Renal pelvis (tissue), 4 donors: ENCODE measurements around the gene TGFBR3. TPM values are rescaled to one million over a fixed set of nuclear protein-coding genes. Genes with fewer than 3 reads are reported as not detected.

Source experiments
- DNase-seq: peaks from one replicate; pipeline ENCODE4 v3.0.0-alpha.2; 2013
- polyA plus RNA-seq, 3 donors: library from polyadenylated mRNA; unstranded; fragments of 120-200 nt; gene quantifications; one replicate each; pipeline ENCODE4 v1.2.1, GENCODE V29; 2013; ENCODE audit not compliant: insufficient read length in 3 of 3

TGFBR3 gene
- polyA plus RNA-seq, 3 donors, result 95.6 to 116 (median 110) TPM

DNA sequence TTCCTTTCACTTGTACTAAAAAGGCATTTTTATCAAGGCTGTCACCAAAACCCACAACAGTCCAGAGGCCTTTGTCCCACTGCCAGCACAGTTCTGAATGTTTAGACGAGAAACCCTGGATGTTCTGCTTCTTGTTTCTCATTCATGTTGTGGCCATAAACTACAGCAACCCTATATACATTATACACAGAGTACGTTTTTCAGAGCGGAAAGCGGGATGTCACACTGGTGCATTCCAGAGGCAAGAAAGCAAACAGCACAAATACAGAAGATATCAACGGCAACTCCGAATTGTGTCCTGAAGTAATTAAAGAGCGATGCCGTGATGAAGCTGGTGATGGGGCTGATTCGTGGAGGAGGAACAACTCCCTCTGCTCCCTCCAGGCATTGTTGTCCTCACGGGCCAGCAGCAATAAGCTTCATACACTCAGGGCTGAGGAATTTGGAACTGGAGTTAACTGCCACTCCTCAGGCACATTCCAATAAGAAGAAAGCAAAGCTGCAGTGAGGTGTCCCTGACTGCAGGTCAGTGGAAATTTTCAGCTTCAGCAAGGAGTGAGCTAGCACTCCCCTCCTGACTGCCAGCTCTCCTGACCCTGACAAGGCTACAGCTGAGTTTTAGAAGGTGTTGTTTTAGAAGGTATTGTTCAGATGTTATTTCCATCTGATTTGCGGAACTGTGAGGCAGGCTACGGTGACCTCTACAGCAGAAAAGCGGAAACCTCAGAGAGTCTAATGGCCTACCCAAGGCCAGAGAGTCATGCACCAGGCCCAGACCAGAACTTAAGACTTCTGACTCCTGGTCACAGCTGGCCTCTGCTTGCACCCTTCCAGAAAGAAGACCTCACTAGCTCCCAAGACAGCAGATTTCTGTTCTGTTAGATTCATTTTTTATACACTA, 149.0 kb downstream of the TGFBR3 start:
- DNase-seq, result peak; percentile 80

GRCh38 chr1:91736146-91736714, 149.7 kb downstream of the TGFBR3 start:
- DNase-seq, result no peak

DNA sequence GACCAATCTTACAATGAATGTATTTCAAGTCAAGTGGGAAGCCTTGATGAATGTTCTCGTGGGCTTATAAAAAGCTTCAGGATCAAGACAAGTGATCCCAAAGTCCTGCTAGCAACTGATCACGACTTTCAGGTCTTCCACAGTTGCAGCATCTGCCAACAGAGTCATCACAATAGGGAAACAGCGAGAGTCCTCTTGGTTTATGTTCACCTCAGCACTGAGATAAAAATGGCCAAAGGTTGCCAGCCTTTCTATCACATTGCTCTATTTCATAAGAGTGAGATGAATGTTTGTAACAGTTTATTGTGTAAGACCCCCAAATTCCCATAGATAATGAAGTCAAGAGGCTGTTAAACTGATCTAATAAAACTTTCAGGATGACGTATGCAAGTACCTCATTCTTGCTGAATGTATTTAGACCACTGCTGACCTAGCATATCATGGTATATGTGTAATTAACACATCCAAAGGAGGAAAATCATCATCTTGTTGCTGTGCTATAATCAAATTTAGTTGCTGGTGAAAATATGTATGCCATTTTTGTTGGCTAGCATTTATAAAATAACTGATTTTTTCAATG, 150.6 kb downstream of the TGFBR3 start:
- DNase-seq, result no peak

GRCh38 chr1:91734761-91735160, 151.2 kb downstream of the TGFBR3 start:
- no peak for DNase-seq

DNA sequence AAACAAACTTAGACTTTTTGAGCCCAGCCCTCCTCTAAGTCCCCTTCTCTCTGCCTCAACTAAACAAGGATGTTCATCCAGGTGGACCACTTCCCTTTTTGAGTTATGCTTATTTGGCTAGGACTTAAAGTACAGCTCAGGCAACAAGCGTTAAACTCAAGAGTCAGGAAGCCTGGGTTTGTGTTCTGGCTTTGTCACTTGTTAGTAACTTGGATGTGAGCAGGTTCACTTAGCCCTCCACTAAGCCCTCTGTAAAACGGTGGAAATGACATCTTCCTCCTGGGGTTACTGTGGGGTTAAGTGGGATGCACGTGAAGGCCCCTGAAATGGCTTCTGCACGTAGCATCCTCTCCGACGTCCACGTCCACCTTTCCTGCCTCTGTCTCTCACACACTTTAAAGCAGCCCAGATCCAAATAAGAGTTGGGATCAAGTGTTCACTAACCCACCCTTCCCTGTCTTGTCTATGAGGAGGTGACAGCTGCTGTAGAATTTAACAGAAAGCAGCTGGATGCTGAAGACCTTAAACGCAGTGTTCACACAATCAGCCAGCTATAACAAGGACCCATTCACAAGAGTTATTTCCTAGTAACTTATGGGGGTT, 152.7 kb downstream of the TGFBR3 start:
- no peak for DNase-seq

DNA sequence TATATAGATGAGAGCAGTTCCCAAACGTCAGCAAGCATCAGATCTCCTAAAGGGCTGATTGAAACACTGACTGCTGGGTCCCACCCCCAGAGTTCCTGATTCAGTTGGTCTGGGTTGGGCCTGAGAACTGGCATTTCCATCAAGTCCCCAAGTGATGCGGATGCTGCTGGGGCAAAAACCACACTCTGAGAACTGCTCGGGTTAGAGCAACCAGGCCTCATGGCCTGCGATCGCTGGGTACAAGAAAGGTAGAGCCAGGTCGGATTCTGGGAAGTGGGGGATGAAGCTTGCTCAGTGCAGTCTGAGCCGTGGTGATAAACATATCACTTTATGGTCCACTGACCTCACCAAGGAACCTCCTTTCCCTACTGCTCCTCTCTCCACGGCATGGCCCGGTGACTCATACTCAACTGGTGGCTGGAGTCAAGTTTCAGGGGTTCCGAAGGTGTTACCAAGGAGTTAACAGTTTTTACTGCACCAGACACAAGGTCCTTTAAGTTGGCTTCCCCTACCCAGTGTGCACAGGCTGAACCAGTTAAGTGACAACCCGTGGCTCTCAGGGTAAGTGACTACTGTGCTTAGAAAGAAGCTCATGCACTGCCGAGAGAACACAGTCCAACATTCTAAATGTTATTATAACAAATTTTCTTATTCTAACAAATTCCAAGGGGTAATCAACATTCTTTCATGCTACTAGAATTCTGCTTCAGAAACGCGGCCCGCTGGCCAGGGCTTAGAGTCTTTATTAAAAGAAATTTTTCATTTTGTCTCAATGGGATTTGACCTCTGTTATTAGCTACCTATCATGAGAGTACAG, 153.5 kb downstream of the TGFBR3 start:
- DNase-seq, result peak; percentile 67

DNA sequence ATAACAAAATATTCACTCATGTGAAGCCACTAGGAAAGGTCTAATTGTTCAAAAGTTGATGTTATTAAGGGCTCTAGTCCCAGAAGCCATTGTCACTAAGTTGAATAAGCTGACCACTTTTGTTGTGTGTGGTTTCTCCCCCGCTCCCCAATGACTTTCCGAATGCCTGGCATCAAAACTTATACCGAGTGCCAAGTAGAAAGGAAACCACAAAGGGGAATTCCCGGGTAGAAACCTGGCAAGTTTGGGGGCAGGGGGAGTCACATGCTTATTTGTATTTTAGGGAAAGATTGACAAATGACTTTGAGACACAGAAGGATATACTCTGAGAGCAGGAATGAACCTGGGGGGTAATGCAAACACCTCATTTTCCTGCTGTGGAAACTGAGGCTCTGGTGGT, 154.1 kb downstream of the TGFBR3 start:
- no peak for DNase-seq

DNA sequence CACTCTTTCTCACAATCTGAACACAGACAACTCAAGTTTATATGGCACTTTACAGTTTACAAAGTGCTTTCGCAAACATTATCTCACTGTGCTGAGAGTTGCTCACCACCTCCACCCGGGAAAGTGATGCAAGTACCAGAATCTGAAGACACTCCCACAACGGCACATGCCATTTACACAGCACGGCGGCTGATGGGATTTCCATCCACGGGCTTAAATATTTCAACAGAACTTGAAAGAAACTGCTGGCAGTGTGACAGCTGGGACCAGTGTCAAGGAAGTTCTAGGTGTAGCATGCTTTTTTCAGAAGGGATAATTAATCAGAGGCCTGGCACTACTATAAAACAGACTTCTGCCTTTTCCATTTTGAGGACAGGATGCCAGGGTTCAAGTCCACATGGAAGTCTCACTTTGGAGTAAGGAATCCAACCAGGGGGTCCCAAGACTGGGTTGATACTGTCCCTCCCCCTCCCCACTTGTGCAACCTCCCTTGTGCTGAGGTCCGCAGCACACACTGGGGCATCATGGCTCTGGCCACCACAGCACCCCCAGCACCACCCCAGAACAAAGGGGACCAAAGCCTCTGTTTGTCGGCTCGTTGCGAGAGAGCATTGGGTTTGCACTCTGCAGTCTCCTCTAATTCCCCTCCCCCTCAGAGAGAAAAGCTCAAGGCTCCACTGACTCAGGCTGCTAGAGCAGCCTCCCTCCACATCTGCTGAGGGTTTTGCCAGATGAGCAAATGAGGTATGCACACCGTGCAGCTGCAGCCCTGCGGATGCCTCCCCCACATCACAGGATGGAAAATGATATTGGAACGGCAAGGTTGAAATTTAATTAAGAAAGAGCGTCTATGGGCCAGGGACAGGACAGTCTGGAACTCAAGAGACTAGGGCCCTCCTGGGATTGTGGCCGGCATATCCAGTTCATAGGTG, 154.9 kb downstream of the TGFBR3 start:
- no peak for DNase-seq

- no peak for DNase-seq
Measured at GRCh38 chr1:91729621-91730358, 156.2 kb downstream of the TGFBR3 start.

- DNase-seq, result no peak
Measured at GRCh38 chr1:91727763-91728162, 158.2 kb downstream of the TGFBR3 start.

DNA sequence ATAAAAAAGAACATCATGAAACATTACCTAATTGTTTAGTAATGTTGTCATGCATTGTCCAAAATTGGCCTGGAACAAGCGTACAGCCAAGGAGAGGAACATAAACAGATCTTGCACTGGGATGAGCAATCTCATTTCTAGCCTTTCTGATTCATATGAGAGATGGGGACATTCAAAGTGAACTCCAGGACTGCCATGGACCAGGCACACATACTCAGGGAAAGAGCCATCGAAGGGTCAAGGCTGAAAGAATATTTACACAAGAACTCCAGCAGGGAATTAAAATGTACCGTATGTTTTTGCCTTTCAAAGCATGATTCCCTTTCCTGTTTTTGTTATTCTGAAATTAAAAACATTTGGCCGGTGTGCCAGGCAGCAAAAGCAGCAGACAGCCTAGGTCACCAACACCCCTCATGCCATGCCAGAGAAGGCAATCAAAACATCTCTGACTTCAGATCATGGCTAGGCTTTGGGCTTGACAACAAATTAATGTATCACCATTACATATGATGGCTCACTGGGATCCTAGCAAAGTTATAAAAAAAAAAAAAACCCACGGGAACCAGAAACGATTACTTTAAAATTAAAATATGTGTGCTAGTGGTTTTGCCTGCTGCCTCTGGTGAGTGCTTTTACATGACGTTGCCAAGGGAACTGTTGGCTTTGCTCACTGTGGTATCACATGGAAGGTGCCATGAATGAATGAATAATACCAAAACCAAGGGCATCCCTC, 159.8 kb downstream of the TGFBR3 start:
- no peak for DNase-seq

DNA sequence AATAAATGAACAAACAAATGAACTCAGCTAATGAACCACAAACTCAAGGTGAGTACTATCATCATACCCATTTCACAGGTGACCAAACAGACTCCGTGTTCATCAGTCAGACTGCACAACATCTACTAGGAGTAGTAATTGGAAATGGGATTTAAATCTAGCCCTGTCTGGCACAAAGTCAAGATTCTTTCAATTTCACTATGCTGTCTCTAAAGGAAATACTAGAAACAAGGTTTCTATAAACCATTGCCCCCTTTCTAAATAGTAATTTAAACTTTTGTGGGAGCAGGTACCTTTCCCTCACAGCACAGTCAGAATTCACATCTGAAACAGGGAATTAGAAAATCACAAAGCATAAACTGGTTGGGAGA, 160.3 kb downstream of the TGFBR3 start:
- no peak for DNase-seq

DNA sequence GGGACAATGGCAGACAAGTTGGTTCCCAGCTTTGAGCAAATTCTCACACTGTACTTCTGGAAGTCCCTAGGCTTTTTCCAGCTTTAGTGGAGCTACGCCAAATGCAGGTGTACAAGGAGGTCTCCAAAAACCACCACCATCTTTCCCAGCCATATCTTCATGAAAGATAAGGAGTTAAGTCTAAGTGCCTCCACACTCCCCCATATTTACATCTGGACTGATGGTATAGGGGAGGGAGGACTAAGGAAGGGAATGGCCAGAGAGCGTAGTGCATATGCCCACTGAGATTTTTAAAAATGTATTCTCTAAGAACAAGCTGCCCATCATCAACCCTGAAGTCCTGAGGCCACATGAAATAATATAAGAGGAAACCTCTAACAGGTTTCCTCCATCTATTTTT, 161.3 kb downstream of the TGFBR3 start:
- DNase-seq, result no peak

GRCh38 chr1:91724231-91724630, 161.7 kb downstream of the TGFBR3 start:
- DNase-seq, result no peak

- no peak for DNase-seq
Measured at GRCh38 chr1:91720044-91720443, 165.9 kb downstream of the TGFBR3 start.

DNA sequence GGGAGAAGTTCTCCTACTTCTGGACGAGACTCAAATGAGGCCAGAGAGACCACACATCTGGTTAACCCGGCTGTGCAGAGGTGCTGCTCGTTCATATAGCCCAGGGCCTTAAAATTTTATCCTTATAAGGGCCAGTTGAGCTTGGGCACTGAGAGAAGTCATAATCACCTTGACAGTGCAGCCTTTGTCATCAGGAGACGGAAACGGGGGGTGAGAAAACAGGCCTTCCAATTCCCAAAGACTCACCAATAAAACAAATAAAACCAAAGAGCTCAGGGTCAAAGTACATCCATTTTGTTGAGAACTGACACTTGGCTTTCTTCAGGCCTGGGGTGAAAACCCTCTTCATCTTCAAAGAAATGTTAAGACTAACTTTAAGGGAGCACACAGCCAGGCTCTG, 167.1 kb downstream of the TGFBR3 start:
- DNase-seq, result no peak

GRCh38 chr1:91718368-91718767, 167.6 kb downstream of the TGFBR3 start:
- DNase-seq, result no peak

DNA sequence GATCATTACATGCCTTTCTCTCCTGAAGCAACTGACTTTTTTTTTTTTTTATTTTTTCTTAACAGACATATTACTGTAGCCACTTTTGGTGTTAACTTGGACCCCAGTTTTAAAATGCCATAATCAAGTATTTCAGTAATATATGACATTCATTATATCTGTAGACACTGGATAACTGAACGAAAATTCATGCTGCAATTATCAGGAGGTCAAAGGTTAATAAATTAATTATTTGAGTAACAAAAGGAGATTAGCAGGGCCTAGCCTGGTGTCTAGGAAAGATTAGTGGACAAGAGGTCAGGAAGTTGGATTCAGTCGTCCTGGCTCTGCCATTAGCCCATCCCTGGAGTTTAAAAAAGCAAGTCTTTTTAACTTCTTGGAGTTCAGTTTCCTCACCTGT, 168.1 kb downstream of the TGFBR3 start:
- no peak for DNase-seq

- DNase-seq, result no peak
Measured at GRCh38 chr1:91716339-91716738, 169.6 kb downstream of the TGFBR3 start.
